Measurements from ENCODE around the gene USPL1.

The USPL1 gene

DNA sequence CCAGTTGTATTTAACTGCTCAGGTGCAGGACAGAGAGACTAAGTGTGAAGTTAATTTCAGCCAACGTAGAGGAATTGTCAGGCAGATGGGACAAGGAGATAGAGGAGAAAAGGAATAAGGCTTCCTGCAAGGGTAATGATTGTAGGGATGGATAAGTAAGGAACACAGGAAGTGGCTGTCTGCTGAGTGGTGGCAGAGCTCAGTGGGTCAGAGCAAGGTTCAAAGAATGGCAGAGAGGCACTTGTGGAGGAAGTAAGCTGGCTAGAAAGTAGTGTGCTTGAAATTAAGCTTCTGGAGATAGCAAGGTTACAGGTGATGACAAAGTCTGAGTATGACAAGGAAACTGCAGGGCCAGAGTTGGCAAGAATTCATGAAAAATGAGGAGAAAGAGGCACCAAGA, 47.9 kb downstream of the USPL1 start:
- TF ChIP-seq POLR2A (IDR thresholded peaks at IDR 0.05; ENCODE audit: low read depth, low read length) = no peak
- TF ChIP-seq POU2F2 (IDR thresholded peaks at IDR 0.05; ENCODE audit: low read depth, low read length) = no peak
- DNase-seq (ENCODE audit: insufficient read length, low spot score) (no peak), FAIRE-seq (no peak)

DNA sequence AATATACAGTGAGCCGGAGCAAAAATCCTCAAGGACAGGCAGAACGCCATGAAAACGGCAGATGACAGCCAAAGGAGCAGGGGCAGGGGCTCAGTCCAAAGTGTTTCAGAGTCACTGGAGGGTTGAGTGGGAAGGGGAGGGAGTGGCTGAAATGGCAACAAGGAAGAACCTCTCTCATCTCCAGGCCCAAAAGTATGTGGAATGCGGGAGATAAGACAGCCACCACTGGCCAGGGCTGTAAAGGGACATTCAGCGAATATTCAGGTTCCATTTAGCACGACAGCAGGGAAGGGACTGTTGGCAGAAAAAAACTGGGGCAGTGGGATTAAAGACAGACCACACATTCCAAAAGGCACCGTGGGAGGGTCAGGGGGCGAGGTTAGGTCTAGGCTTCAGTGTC, 48.4 kb downstream of the USPL1 start:
- FAIRE-seq = no peak
- TF ChIP-seq TAF1 (IDR thresholded peaks at IDR 0.05; ENCODE audit: low read depth, low read length) = no peak
- TF ChIP-seq SPI1 (IDR thresholded peaks at IDR 0.05; ENCODE audit: low read depth, low read length) = no peak
- TF ChIP-seq PAX5 (IDR thresholded peaks at IDR 0.05; ENCODE audit: insufficient read depth, low read length, severe bottlenecking) = no peak
- TF ChIP-seq POLR2A (IDR thresholded peaks at IDR 0.05; ENCODE audit: low read depth, low read length) = no peak
- no peak for DNase-seq (ENCODE audit: insufficient read length, low spot score)

DNA sequence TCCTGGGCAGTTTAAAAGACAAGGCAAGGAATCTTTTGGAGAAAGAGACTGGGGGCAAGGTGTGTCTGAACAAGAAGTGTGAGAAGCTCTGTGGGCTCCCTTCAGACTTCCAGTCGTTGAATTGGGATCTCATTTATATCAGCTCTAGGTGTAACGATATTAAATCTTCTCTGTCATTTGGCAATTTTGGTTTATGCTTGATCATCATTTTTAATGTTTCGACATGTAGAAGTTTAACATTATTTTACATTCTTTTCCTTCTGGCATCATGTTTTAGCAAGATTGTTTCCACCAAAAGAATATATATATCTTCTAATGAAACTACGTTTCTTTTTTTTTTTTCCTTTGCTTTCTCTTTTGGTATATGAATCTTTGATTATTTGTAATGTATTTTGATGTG, 49.3 kb downstream of the USPL1 start:
- FAIRE-seq = no peak

DNA sequence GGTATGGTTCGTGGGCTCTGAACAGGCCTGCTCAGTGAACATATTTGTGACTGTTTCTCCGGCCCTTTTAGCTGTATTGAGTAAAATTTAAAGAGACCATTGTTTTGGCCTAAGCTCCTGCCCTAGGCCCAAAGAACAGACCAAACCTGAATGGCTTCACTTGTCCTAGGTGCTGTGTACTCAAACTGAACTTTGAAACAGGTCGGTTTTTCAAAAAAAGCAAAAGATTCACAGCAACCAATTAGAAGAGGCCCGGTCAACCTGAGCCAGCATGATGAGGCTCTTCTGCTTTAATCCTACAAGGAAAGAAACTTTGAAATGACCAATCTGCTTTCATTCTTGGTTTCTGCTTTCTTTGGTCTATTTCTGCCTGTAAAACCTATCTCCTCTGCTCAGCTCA, 50.6 kb downstream of the USPL1 start:
- TF ChIP-seq SPI1 (IDR thresholded peaks at IDR 0.05; ENCODE audit: low read depth, low read length) (0 out of 2 replicates have a peak, but pooled peaks have one; percentile 6), POLR2AphosphoS5 (IDR thresholded peaks at IDR 0.05; ENCODE audit: low read depth, low read length) (no peak), POU2F2 (IDR thresholded peaks at IDR 0.05; ENCODE audit: low read depth, low read length) (no peak), POLR2A (IDR thresholded peaks at IDR 0.05; ENCODE audit: low read depth, low read length) (no peak), TAF1 (IDR thresholded peaks at IDR 0.05; ENCODE audit: low read depth, low read length) (no peak), PAX5 (IDR thresholded peaks at IDR 0.05; ENCODE audit: insufficient read depth, low read length, severe bottlenecking) (no peak)
- FAIRE-seq = no peak

More for the DNA sequence above, 49.3 kb downstream of the USPL1 start:
- DNase-seq (ENCODE audit: insufficient read length, low spot score) = no peak
- TF ChIP-seq POLR2A (IDR thresholded peaks at IDR 0.05; ENCODE audit: low read depth, low read length) (no peak), POU2F2 (IDR thresholded peaks at IDR 0.05; ENCODE audit: low read depth, low read length) (no peak), SPI1 (IDR thresholded peaks at IDR 0.05; ENCODE audit: low read depth, low read length) (no peak), TAF1 (IDR thresholded peaks at IDR 0.05; ENCODE audit: low read depth, low read length) (no peak), POLR2AphosphoS5 (IDR thresholded peaks at IDR 0.05; ENCODE audit: low read depth, low read length) (no peak), PAX5 (IDR thresholded peaks at IDR 0.05; ENCODE audit: insufficient read depth, low read length, severe bottlenecking) (no peak)

DNA sequence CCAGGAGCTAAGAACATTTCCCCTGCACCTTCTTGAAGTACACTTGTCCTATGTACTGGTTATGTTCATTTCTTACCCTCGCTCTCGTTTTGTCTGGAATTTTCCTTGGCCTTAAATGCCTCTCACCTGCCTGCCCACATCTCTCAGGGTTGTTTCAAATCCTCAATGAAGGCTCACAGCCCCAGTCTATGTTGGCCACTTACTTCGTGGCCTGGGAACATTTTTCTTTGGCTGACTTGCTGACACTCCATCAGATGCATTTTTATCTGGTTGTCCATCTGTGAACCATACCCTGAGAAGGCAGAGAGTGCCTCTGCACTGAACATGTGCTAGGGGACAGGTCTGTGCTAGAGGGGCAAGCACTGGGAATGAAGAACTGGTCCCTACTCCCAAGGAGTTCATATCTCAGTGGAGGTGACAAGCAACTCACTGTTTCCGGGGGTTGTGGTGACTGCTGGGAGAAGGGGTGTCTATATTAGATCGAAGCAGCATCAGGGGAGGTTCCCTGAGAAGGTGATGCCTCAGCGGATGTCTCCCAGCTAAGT, 53.6 kb downstream of the USPL1 start:
- TF ChIP-seq POLR2A (IDR thresholded peaks at IDR 0.05; ENCODE audit: low read depth, low read length) (no peak), POLR2AphosphoS5 (IDR thresholded peaks at IDR 0.05; ENCODE audit: low read depth, low read length) (no peak), PAX5 (IDR thresholded peaks at IDR 0.05; ENCODE audit: insufficient read depth, low read length, severe bottlenecking) (no peak), POU2F2 (IDR thresholded peaks at IDR 0.05; ENCODE audit: low read depth, low read length) (no peak), TAF1 (IDR thresholded peaks at IDR 0.05; ENCODE audit: low read depth, low read length) (no peak), SPI1 (IDR thresholded peaks at IDR 0.05; ENCODE audit: low read depth, low read length) (no peak)
- DNase-seq (ENCODE audit: insufficient read length, low spot score) (no peak), FAIRE-seq (no peak)

More for the DNA sequence above, 50.6 kb downstream of the USPL1 start:
- DNase-seq (ENCODE audit: insufficient read length, low spot score) = no peak

DNA sequence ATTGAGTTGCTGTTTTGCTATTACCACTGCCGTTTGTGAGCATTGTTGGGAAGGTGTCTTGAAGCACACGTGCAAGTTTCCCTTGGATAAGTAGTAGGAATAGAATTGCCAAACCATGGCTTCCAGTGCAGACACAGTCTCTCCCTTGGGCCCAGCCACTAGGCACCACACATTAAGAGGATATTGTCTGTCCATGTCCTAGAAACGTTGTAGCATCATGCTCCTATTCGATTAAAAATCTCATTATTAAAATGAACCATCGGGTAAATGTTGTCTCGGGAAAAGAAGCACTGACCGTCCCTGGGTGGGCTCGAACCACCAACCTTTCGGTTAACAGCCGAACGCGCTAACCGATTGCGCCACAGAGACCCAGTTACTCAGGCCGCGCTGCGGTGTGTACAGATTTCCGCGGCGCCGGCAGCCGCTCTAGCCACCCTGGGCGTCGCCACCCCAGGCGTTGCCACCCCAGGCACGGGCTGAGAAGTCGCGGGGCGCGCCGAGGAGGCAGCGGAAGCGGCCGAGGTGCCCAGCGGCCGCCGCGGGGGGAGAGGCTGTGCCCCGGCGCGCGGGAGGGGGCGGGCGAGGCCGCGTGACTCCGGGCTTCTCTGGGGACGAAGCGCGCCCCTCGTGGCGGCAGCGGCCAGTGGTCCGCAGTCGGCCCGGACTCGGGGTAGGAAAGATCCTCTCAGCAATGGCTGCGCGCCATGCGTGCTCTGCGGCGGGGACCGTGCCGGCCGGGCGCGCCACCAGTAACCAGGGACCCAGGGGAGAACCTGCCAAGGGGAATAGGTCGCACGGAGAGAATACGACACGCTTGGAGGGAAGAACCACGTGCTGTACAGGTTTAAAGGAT, 56.2 kb downstream of the USPL1 start:
- DNase-seq (ENCODE audit: insufficient read length, low spot score) (peak; percentile 84), FAIRE-seq (peak; percentile 98)

DNA sequence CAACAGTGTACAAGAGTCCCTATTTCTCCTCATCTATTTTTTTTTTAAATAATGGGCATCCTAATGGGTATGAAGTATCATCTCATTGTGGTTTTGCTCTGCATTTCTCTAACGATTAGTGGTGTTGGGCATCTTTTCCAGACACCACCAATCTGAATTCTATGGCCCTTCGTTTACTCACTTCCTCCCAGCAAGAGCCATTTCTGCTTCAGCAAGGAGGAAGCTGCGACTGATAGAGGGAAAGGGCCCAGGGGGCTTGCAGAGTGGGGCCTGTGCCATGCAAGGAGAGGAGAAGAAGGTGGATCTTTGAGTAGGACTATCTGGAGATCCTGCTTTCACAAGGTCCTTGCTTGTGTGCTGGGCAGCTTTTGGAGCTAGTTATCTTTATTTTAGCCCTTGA, 58.0 kb downstream of the USPL1 start:
- DNase-seq (ENCODE audit: insufficient read length, low spot score) (no peak), FAIRE-seq (no peak)
- no peak for TF ChIP-seq POU2F2 (IDR thresholded peaks at IDR 0.05; ENCODE audit: low read depth, low read length)
- no peak for TF ChIP-seq SPI1 (IDR thresholded peaks at IDR 0.05; ENCODE audit: low read depth, low read length)
- TF ChIP-seq POLR2AphosphoS5 (IDR thresholded peaks at IDR 0.05; ENCODE audit: low read depth, low read length) = no peak
- TF ChIP-seq POLR2A (IDR thresholded peaks at IDR 0.05; ENCODE audit: low read depth, low read length) = no peak
- no peak for TF ChIP-seq PAX5 (IDR thresholded peaks at IDR 0.05; ENCODE audit: insufficient read depth, low read length, severe bottlenecking)

More for the DNA sequence above, 56.2 kb downstream of the USPL1 start:
- TF ChIP-seq PAX5 (IDR thresholded peaks at IDR 0.05; ENCODE audit: insufficient read depth, low read length, severe bottlenecking) (no peak), TAF1 (IDR thresholded peaks at IDR 0.05; ENCODE audit: low read depth, low read length) (0 out of 2 replicates have a peak, but pooled peaks have one; percentile 15), POLR2A (IDR thresholded peaks at IDR 0.05; ENCODE audit: low read depth, low read length) (0 out of 2 replicates have a peak, but pooled peaks have one; percentile 43), SPI1 (IDR thresholded peaks at IDR 0.05; ENCODE audit: low read depth, low read length) (no peak), POU2F2 (IDR thresholded peaks at IDR 0.05; ENCODE audit: low read depth, low read length) (peak; percentile 42; the same call in 1 of the 2 replicates)

DNA sequence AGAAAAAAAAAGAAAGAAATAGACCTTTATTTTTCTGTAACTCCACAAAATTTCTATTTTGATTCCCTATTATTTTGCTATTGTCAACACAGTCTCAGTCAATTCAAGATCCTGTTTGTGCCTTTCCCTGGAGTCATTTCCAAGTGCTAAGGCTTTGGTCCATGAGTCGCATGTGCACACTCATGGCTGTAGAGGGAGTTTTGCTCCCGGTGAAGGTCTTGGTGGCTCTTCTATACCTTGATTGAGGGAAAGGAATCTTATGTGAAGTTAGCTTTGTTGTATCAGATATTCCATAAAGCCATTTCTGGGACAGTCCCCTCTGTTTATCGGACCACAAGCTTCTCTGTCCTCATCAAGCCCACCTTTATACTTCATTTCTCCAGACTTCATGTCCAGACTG, 59.0 kb downstream of the USPL1 start:
- DNase-seq (ENCODE audit: insufficient read length, low spot score) (no peak), FAIRE-seq (no peak)
- TF ChIP-seq POLR2A (IDR thresholded peaks at IDR 0.05; ENCODE audit: low read depth, low read length) (no peak), PAX5 (IDR thresholded peaks at IDR 0.05; ENCODE audit: insufficient read depth, low read length, severe bottlenecking) (no peak), SPI1 (IDR thresholded peaks at IDR 0.05; ENCODE audit: low read depth, low read length) (no peak), TAF1 (IDR thresholded peaks at IDR 0.05; ENCODE audit: low read depth, low read length) (no peak), POU2F2 (IDR thresholded peaks at IDR 0.05; ENCODE audit: low read depth, low read length) (no peak), POLR2AphosphoS5 (IDR thresholded peaks at IDR 0.05; ENCODE audit: low read depth, low read length) (no peak)

DNA sequence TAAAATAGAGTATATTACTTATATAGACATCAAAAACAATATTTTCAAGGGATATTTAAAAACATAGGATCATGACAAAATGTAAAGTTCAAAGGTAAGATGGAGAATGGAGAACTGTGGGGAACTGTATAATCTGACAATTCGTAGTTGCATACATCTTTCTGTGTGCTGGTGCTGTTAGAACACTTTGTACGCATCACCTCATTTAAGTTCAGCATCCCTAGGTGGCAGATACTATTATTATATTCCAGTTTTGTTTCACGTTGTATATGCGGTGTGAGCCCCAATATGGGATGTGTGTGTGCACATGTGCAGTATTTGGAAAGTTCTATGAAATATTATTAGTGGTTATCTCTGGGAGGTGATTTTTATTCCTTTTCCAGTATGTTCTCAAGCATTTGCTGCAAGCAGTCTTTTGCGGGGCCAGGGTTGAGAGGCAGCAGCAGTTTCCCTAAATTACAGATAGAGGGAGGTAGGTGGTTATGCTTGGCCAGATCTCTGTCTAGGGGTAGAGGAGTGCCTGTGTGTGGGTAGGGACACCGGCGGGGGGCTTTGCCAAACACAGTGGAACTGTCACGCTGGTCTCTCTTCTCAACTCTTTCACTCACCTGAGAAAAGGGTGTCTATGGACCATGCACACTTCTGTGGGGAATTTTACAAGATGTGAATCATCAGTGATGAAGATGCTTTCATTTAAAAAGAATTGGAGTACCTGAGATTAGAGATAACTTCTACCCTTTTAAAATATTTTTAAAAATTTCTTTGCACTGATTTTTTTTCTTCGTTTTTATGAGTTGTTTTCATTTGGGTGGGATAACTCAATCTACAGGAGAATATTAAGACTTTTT, 62.0 kb downstream of the USPL1 start:
- DNase-seq (ENCODE audit: insufficient read length, low spot score) (peak; percentile 37), FAIRE-seq (peak; percentile 57)
- TF ChIP-seq SPI1 (IDR thresholded peaks at IDR 0.05; ENCODE audit: low read depth, low read length) (no peak), POLR2AphosphoS5 (IDR thresholded peaks at IDR 0.05; ENCODE audit: low read depth, low read length) (no peak), POLR2A (IDR thresholded peaks at IDR 0.05; ENCODE audit: low read depth, low read length) (no peak), TAF1 (IDR thresholded peaks at IDR 0.05; ENCODE audit: low read depth, low read length) (no peak), PAX5 (IDR thresholded peaks at IDR 0.05; ENCODE audit: insufficient read depth, low read length, severe bottlenecking) (no peak), POU2F2 (IDR thresholded peaks at IDR 0.05; ENCODE audit: low read depth, low read length) (no peak)
